Heart right ventricle (tissue), 16 donors: ENCODE measurements around the gene JMJD6. TPM values are rescaled to one million over a fixed set of nuclear protein-coding genes. Genes with fewer than 3 reads are reported as not detected.
"Not testable (repeated sequence)": the region's sequence is repeated elsewhere in the genome, so short reads cannot be mapped to it uniquely, and the experiment has no call there.

Experiments
- ATAC-seq, 8 donors: fragments of 200-7000 bp; cut with Tn5 transposase; one replicate each; pipeline ENCODE4 v1.9.1; 2020; ENCODE audit warnings: mild to moderate bottlenecking in 8 of 8, moderate library complexity in 8 of 8, moderate number of reproducible peaks in 1 of 8
- DNase-seq, 2 donors: peaks; one replicate each; pipeline ENCODE4 v3.0.0-alpha.2; 2020
- H3K27ac ChIP-seq, 10 donors: fragments of 200-600 bp; sonication (generic) in 2 of 10; one replicate each; pipeline versions ENCODE4 v1.5.0 to v1.8.0; 2020 to 2022; ENCODE audit warnings: mild to moderate bottlenecking in 3 of 10
- H3K27me3 ChIP-seq, 7 donors: fragments of 200-600 bp; one replicate each; pipeline ENCODE4 v1.8.0; 2021 to 2022; ENCODE audit warnings: mild to moderate bottlenecking in 2 of 7
- H3K36me3 ChIP-seq, 9 donors: fragments of 200-600 bp; sonication (generic) in 1 of 9; one replicate each; pipeline versions ENCODE4 v1.5.0 to v1.8.0; 2020 to 2022; ENCODE audit warnings: mild to moderate bottlenecking in 2 of 9
- H3K4me1 ChIP-seq, 9 donors: fragments of 200-600 bp; sonication (generic) in 1 of 9; one replicate each; pipeline versions ENCODE4 v1.5.0 to v1.8.0; 2020 to 2022; ENCODE audit warnings: mild to moderate bottlenecking in 4 of 9
- H3K4me3 ChIP-seq, 10 donors: fragments of 200-600 bp; sonication (generic) in 2 of 10; one replicate each; pipeline versions ENCODE4 v1.5.0 to v1.8.0; 2020 to 2022; ENCODE audit warnings: mild to moderate bottlenecking in 7 of 10, moderate library complexity in 2 of 10
- H3K9me3 ChIP-seq, 11 donors: fragments of 200-600 bp in 10 of 11; sonication (generic) in 2 of 11; one replicate each; pipeline versions ENCODE4 v1.5.0 to v1.8.0; 2013 to 2022; ENCODE audit warnings: mild to moderate bottlenecking in 2 of 11, control low read depth in 1 of 11, moderate library complexity in 1 of 11
- WGBS, 2 donors: extraction: QIAGEN DNeasy Blood & Tissue Kit; methylation state at CpG; one replicate each; pipeline ENCODE4 v1.1.7; 2013; ENCODE audit warnings: inconsistent platforms in 1 of 2; 5-methylcytosine and 5-hydroxymethylcytosine counted together
- intact Hi-C, 10 donors: fragments of 100-400 bp; cut with DNase I; formaldehyde crosslinking; loops; one replicate each; pipeline versions ENCODE4 v1.11.1 to v1.14.2; 2022
- polyA plus RNA-seq, 2 donors: library from polyadenylated mRNA; stranded (reverse); fragments of 200-250 nt; gene quantifications; one replicate each; pipeline ENCODE4 v1.2.3, GENCODE V29; 2013
- total RNA-seq, 10 donors: library from RNA; stranded (reverse); fragmentation: NEBNext Ultra II Directional in 3 of 10; extraction: Animal tissue kit (Norgen Biotek cat#: 25700) in 3 of 10; gene quantifications; one replicate each; pipeline versions ENCODE4 v1.2.1 to v1.2.4, GENCODE V29; 2021 to 2023
- TF ChIP-seq, protein P1 (sequence below), 9 donors: fragments of 200-600 bp; sonication (generic) in 2 of 9; IDR thresholded peaks; one replicate each; pipeline versions ENCODE4 v1.5.0 to v1.8.0; 2021 to 2022; ENCODE audit warnings: antibody characterized with exemption in 9 of 9, mild to moderate bottlenecking in 5 of 9, moderate library complexity in 1 of 9
- donor health status: Arrhythmogenic right ventricular cardiomyopathy.
- donor health status: ischemic (EF 13 %, LVEDD 7.1; RV severe dilation, severe dysfunction).
- donor health status: healthy with polysubstance abuse.
- donor health status: DM: no; HTN: yes; CAD: no.
- donor health status: DM: no; HTN: no; CAD: no.
- donor health status: ischemic (EF 25% LVEDD 6.9; RV normal size, moderate dysfunction).
- donor health status: ischemic (EF 25% LVEDD 5.7; RV mildly dilated, moderate dysfunction).
- donor health status: healthy.
- donor health status: DM: yes; HTN: yes; CAD: no.
- donor health status: Ischemic cardiomyopathy.
- donor health status: ischemic (EF 35%, LVEDD 5.7; RV mildly dilated, moderate dysfunction).
- donor health status: nonischemic (EF 11% LVEDD 7.7; RV severe dilation, severe dysfunction).
- donor health status: DM: yes; HTN: yes; CAD: no.
- donor health status: PGD.
- donor health status: ischemic (EF 29% LVEDD 5.4; RV normal size, mild dysfunction).
- donor health status: nonischemic (EF 23%, LVEDD 6.1; RV moderate dilation, normal function).

JMJD6 gene
- total and polyA plus RNA-seq, 12 donors = 34.6 to 79.3 (median 43.2) TPM

- TF ChIP-seq, protein P1, sequence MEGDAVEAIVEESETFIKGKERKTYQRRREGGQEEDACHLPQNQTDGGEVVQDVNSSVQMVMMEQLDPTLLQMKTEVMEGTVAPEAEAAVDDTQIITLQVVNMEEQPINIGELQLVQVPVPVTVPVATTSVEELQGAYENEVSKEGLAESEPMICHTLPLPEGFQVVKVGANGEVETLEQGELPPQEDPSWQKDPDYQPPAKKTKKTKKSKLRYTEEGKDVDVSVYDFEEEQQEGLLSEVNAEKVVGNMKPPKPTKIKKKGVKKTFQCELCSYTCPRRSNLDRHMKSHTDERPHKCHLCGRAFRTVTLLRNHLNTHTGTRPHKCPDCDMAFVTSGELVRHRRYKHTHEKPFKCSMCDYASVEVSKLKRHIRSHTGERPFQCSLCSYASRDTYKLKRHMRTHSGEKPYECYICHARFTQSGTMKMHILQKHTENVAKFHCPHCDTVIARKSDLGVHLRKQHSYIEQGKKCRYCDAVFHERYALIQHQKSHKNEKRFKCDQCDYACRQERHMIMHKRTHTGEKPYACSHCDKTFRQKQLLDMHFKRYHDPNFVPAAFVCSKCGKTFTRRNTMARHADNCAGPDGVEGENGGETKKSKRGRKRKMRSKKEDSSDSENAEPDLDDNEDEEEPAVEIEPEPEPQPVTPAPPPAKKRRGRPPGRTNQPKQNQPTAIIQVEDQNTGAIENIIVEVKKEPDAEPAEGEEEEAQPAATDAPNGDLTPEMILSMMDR (IDR thresholded peaks at IDR 0.05) = no peak
- H3K9me3 ChIP-seq = no peaks in the 10 kb centered on the region
- H3K4me1 ChIP-seq = peaks cover 0 to 57% (median 12%) of the 10 kb centered on the region in 9 donors
- DNase-seq = no peak
- no peak overlapping the region for H3K4me3 ChIP-seq
- no peaks in the 10 kb centered on the region for H3K27me3 ChIP-seq
- ATAC-seq = peak in 2 of 8 donors; percentile 36 to 38
- H3K36me3 ChIP-seq = peaks cover 0 to 87% (median 31%) of the 10 kb centered on the region in 9 donors
- intact Hi-C loops = no loop called here
- 70 to 79% methylated on average over 2 of the region's 2 CpGs for WGBS, 2 donors
- H3K27ac ChIP-seq = peak overlapping the region in 7 of 10 donors; percentile 15 to 68 (median 48)
Observed at GRCh38 chr17:76744747-76745146, 18.3 kb upstream of the JMJD6 start.

DNA sequence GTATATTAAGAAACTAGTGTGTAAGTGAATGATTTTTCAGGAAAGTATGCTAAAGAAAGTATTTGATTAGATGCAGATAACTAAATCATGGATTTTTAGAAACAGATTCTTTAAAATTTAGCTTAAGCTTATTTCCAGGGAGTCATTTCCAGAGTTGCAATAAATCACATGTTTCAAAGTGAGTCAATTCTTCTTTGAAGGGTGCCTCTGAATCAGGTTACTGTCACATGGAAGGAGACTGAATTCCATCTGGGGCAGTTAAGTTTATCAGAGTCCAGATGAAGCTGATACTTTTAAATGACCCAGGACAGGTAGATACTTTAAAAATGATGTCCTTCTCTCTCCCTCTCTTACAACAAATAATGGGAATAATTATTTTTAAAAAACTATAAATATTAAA lies 16.6 kb upstream of the JMJD6 start:
- TF ChIP-seq, protein P1 (IDR thresholded peaks at IDR 0.05) = no peak
- Histone ChIP-seq H3K4me1 (peaks cover 0 to 63% (median 28%) of the 10 kb centered on the region in 9 donors), H3K27me3 (no peaks in the 10 kb centered on the region), H3K9me3 (no peaks in the 10 kb centered on the region), H3K36me3 (peaks cover 0 to 70% (median 31%) of the 10 kb centered on the region in 9 donors), H3K27ac (peak overlapping the region in 4 of 10 donors; percentile 3 to 24 (median 6)), H3K4me3 (no peak overlapping the region)
- DNase-seq (no peak), ATAC-seq (no peak)
- intact Hi-C loops = no loop called here

- H3K4me1 ChIP-seq = peaks cover 0 to 63% (median 32%) of the 10 kb centered on the region in 9 donors
- peaks cover 0 to 58% (median 21%) of the 10 kb centered on the region in 9 donors for H3K36me3 ChIP-seq
- no peaks in the 10 kb centered on the region for H3K27me3 ChIP-seq
- WGBS, 2 donors = 30 to 42% methylated on average over 5 of the region's 5 CpGs
- ATAC-seq = peak in 2 of 8 donors; percentile 16 to 23
- H3K4me3 ChIP-seq = peak overlapping the region in 6 of 10 donors; percentile 9 to 97 (median 87)
- no peaks in the 10 kb centered on the region for H3K9me3 ChIP-seq
- H3K27ac ChIP-seq = peak overlapping the region; percentile 7 to 99 (median 98)
- TF ChIP-seq, protein P1 (IDR thresholded peaks at IDR 0.05) = no peak
- intact Hi-C loops = no loop called here
- DNase-seq = peak in 1 of 2 donors; percentile 61
Observed at GRCh38 chr17:76740329-76741118, 14.1 kb upstream of the JMJD6 start.

DNA sequence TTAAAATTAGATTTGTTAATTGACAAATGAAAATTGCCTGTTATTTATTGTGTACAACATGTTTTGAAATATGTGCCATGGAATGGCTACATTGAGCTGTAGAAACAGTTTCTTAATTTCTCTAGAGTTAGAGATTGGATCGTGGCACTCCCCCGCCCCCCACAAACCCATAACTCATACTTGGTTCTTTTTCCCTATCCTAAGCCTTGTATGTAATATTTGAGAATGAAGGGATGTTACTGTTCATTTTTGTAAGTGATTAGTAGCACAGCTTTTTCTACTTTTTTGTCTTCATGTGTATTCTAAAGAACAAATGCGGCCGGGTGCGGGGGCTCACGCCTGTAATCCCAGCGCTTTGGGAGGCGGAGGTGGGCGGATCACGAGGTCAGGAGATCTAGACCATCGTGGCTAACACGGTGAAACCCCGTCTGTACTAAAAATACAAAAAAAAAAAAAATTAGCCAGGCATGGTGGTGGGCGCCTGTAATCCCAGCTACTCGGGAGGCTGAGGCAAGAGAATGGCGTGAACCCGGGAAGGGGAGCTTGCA lies 13.2 kb upstream of the JMJD6 start:
- peak overlapping the region; percentile 7 to 99 (median 98) for H3K27ac ChIP-seq
- H3K4me1 ChIP-seq = peaks cover 2 to 63% (median 39%) of the 10 kb centered on the region in 9 donors
- H3K4me3 ChIP-seq = peak overlapping the region in 8 of 10 donors; percentile 84 to 97 (median 94)

More for the DNA sequence above, 13.2 kb upstream of the JMJD6 start:
- H3K27me3 ChIP-seq, DNase-seq, intact Hi-C loops, ATAC-seq, H3K9me3 ChIP-seq: not testable (repeated sequence)
- WGBS, 2 donors = 68 to 80% methylated on average over 17 of the region's 17 CpGs
- peaks cover 0 to 58% (median 22%) of the 10 kb centered on the region in 9 donors for H3K36me3 ChIP-seq
